ENCODE results near the gene HOXA11.

- no peak for TF ChIP-seq POLR2A (IDR thresholded peaks at IDR 0.05; ENCODE audit: low read depth, low read length)
- TF ChIP-seq NRF1 (conservative IDR thresholded peaks at IDR 0.05; ENCODE audit: low read depth, low read length), result no peak
- TF ChIP-seq NFYB (IDR thresholded peaks at IDR 0.05; ENCODE audit: insufficient read depth, low read depth, low read length), result no peak
- TF ChIP-seq RCOR1 (conservative IDR thresholded peaks at IDR 0.05; ENCODE audit: low read depth, low read length), result no peak
- TF ChIP-seq CTCF (IDR thresholded peaks at IDR 0.05 in 2 of 3, conservative IDR thresholded peaks at IDR 0.05 in 1 of 3; ENCODE audit: control insufficient read depth in 2 of 3, extremely low read depth in 1 of 3, insufficient read depth in 1 of 3, low read depth in 3 of 3, low read length in 3 of 3), result no peak
- no peak for TF ChIP-seq RAD21 (IDR thresholded peaks at IDR 0.05; ENCODE audit: insufficient read depth, low read depth, low read length)
- TF ChIP-seq TCF3 (IDR thresholded peaks at IDR 0.05; ENCODE audit: borderline replicate concordance, insufficient read depth, low read depth, low read length), result no peak
- TF ChIP-seq STAT1 (conservative IDR thresholded peaks at IDR 0.05), result no peak
These were observed 22.3 kb downstream of the HOXA11 start for GRCh38 chr7:27162561-27163287.
